Measurements from ENCODE around the gene ABCG1.

ABCG1 gene

GRCh38 chr21:42319376-42319775 lies 100.4 kb downstream of the ABCG1 start:
- CTCF ChIA-PET, result no interaction called here
- no peak for DNase-seq (ENCODE audit: low spot score)

GRCh38 chr21:42319851-42320572 lies 101.1 kb downstream of the ABCG1 start:
- no peak overlapping the region for H3K27ac ChIP-seq
- POLR2A ChIA-PET (ENCODE audit: low non-redundant PET), result no interaction called here
- TF ChIP-seq CTCF (conservative IDR thresholded peaks at IDR 0.05; ENCODE audit: low read depth), result no peak
- CTCF ChIA-PET, result no interaction called here
- DNase-seq (ENCODE audit: low spot score), result no peak

More at GRCh38 chr21:42319376-42319775, 100.4 kb downstream of the ABCG1 start:
- no peak overlapping the region for H3K27ac ChIP-seq
- TF ChIP-seq CTCF (conservative IDR thresholded peaks at IDR 0.05; ENCODE audit: low read depth), result no peak
- POLR2A ChIA-PET (ENCODE audit: low non-redundant PET), result no interaction called here

- DNase-seq (ENCODE audit: low spot score), result no peak
- no peak overlapping the region for H3K27ac ChIP-seq
- CTCF ChIA-PET, result interaction anchor here (1.1 kb wide), 1 partner anchor 11 kb away, joined by 4 read pairs; no protein-coding TSS in a partner anchor
- TF ChIP-seq CTCF (conservative IDR thresholded peaks at IDR 0.05; ENCODE audit: low read depth), result no peak
- POLR2A ChIA-PET (ENCODE audit: low non-redundant PET), result no interaction called here
These were observed 101.9 kb downstream of the ABCG1 start for GRCh38 chr21:42320791-42321190.

- POLR2A ChIA-PET (ENCODE audit: low non-redundant PET), result no interaction called here
These were observed 102.3 kb downstream of the ABCG1 start for GRCh38 chr21:42321231-42321630.

GRCh38 chr21:42321845-42322244 lies 102.9 kb downstream of the ABCG1 start:
- DNase-seq (ENCODE audit: low spot score), result no peak
- TF ChIP-seq CTCF (conservative IDR thresholded peaks at IDR 0.05; ENCODE audit: low read depth), result no peak
- no peak overlapping the region for H3K27ac ChIP-seq
- CTCF ChIA-PET, result no interaction called here
- POLR2A ChIA-PET (ENCODE audit: low non-redundant PET), result no interaction called here

More at GRCh38 chr21:42321231-42321630, 102.3 kb downstream of the ABCG1 start:
- no peak for TF ChIP-seq CTCF (conservative IDR thresholded peaks at IDR 0.05; ENCODE audit: low read depth)
- no peak overlapping the region for H3K27ac ChIP-seq
- CTCF ChIA-PET, result interaction anchor here (1.1 kb wide), 1 partner anchor 12 kb away, joined by 4 read pairs; no protein-coding TSS in a partner anchor
- no peak for DNase-seq (ENCODE audit: low spot score)

GRCh38 chr21:42324896-42325295 lies 106.0 kb downstream of the ABCG1 start:
- ChIA-PET CTCF (interaction anchor here (1.7 kb wide), 1 partner anchor 15 kb away, joined by 7 read pairs; no protein-coding TSS in a partner anchor), POLR2A (ENCODE audit: low non-redundant PET) (no interaction called here)
- no peak for DNase-seq (ENCODE audit: low spot score)
- no peak for TF ChIP-seq CTCF (conservative IDR thresholded peaks at IDR 0.05; ENCODE audit: low read depth)
- no peak overlapping the region for H3K27ac ChIP-seq

Data from RWPE1 (cell line).